ENCODE measurements around the gene ANKRD2. TPM values are rescaled to one million over a fixed set of nuclear protein-coding genes. Genes with fewer than 3 reads are reported as not detected.

The ANKRD2 gene
- total RNA-seq, 2 experiments from 2014 or later, result 0.15 TPM; not detected in 1

DNA sequence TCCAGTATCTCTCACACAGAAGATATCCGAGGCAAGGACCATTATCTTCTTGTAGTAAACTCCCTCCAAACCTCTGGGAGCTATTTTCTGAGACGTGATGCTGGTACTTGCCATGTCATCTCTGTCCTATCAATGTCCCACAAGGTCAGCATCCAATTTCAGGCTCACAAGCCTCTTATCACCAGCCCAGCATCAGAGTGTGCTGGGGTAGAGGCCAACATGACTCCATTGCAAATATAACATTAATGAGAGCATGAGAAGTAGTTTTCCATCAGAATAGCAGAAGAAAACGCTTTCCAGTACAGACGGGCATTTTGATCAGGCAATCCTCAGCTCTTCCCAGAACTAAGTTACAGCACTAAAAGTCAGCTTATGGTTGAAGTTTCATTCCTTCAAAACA lies 55.2 kb downstream of the ANKRD2 start:
- H3K27me3 Mint-ChIP-seq, result no peaks in the 10 kb centered on the region
- H3K4me1 Mint-ChIP-seq, result peaks cover 4% of the 10 kb centered on the region
- POLR2A ChIA-PET, result interaction anchor here (1.5 kb wide), 1 partner anchor 13 kb away, joined by 7 read pairs; the partner anchor contains the start of gene PI4K2A
- H3K36me3 Mint-ChIP-seq (ENCODE audit: low read depth), result no peaks in the 10 kb centered on the region
- no peaks in the 10 kb centered on the region for H3K9me3 Mint-ChIP-seq
- DNase-seq, result no peak
- H3K27ac Mint-ChIP-seq, result no peak overlapping the region
- H3K4me3 Mint-ChIP-seq, result no peak overlapping the region
- CTCF ChIA-PET, result interaction anchor here (1.2 kb wide), 1 partner anchor 12 kb away, joined by 4 read pairs; the partner anchor contains the start of gene PI4K2A

DNA sequence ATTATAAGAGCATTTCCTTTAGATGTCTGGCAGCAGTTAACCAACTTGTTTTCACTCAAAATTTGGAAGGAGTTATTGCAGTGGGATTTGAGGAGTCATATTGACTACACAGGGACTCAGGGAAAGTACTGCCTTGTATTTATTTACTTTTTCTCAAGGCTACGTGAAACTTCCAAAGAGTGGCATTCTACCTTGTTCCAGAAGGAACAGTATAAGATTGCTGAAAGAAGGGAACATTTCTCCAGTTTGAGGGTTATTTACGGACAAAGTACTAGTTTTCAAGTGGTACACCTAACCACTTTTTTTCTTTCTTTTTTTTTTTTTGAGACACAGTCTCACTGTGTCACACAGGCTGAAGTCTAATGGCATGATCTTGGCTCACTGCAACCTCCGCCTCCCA lies 55.6 kb downstream of the ANKRD2 start:
- Mint-ChIP-seq H3K9me3 (no peaks in the 10 kb centered on the region), H3K27ac (no peak overlapping the region), H3K27me3 (no peaks in the 10 kb centered on the region), H3K4me1 (peaks cover 9% of the 10 kb centered on the region), H3K4me3 (no peak overlapping the region), H3K36me3 (ENCODE audit: low read depth) (peaks cover 1% of the 10 kb centered on the region)
- no peak for DNase-seq
- POLR2A ChIA-PET, result interaction anchor here (1.5 kb wide), 1 partner anchor 12 kb away, joined by 7 read pairs; the partner anchor contains the start of gene PI4K2A
- CTCF ChIA-PET, result no interaction called here

DNA sequence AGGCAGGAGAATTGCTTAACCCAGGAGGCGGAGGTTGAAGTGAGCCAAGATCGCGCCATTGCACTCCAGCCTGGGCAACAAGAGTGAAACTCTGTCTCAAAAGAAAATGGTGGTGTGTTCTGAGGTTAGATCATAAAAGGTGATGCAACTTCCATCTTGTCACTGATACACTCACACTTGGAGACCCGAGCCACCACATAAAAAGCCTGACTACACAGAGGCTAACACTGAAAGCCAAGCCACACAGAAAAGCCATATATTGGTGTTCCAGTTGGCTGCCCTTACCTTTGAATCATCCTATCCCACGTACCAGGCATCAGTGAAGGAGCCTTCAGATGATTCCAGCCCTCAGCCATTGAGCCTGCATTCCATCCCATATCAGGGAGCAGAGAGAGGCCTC lies 56.7 kb downstream of the ANKRD2 start:
- no peaks in the 10 kb centered on the region for H3K27me3 Mint-ChIP-seq
- CTCF ChIA-PET, result no interaction called here
- no peaks in the 10 kb centered on the region for H3K9me3 Mint-ChIP-seq
- POLR2A ChIA-PET, result no interaction called here
- H3K4me3 Mint-ChIP-seq, result no peak overlapping the region
- H3K27ac Mint-ChIP-seq, result no peak overlapping the region
- peaks cover 16% of the 10 kb centered on the region for H3K4me1 Mint-ChIP-seq
- peaks cover 3% of the 10 kb centered on the region for H3K36me3 Mint-ChIP-seq (ENCODE audit: low read depth)
- no peak for DNase-seq

DNA sequence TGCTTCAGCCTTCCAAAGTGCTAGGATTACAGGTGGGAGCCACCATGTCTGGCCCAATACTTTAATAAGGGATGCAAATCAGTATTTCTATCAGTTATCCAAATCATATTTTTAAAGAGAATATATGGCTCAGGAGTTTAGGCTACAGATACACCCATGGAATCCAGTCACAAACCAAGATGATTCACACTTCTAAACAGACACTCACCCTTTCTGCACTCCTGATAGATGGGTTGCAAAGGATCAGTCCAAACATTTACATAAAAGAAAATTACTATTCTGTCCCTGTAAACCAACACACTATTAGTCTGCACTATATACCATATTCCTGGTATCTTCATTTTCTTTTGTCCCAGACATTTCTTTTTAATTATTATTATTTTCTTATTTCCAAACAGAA lies 58.5 kb downstream of the ANKRD2 start:
- POLR2A ChIA-PET, result no interaction called here
- Mint-ChIP-seq H3K27ac (no peak overlapping the region), H3K4me3 (no peak overlapping the region), H3K9me3 (no peaks in the 10 kb centered on the region), H3K36me3 (ENCODE audit: low read depth) (peaks cover 3% of the 10 kb centered on the region), H3K4me1 (peaks cover 16% of the 10 kb centered on the region), H3K27me3 (no peaks in the 10 kb centered on the region)
- no peak for DNase-seq
- CTCF ChIA-PET, result no interaction called here

DNA sequence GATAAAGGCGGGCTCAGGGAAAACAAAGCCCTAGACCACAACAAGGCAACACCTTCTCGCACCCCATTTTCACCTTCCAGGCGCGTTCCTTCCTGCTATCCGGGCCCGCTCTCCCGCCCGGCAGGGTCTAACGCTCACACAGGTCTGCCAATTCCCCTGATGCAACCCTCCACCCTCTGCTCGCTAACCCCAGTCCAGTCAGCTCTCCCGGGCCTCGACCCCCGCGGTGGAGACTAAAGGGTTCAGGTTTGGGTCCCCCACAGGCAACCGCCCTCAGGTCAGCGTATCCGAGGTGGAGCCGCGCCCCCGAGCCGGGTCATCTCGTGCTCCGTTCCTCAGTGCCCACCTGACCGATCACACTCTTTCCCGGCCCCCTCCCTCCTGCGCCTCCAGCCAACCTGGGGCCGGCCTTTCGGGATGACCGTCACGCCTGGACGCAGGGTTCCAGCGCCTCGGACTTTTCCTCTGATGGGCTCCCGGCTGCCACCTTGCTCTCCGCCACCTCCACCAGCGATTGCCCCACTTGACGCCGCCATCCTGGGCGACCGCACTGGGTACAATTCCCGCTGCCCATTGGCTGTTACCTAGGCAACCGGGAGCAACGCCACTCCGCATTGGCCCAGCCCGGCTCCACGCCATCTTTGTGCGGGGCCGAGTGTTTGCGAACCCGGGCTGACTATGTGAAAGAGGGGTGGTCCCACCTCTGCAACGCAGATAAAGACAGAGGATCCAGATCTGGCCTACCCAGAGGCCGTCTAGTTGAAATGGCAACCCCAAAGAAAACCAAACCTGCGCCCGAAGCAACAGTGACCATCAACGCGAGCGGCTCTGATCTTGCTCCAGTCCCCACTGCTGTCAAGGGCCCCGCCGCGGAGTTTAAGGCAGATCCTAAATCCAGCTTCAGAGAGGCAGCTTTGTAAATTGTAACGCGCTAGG lies 60.6 kb downstream of the ANKRD2 start, which contains the start of gene MORN4:
TSS of gene MORN4 (minus strand) at position 552 of the 936 bp plus-strand sequence. CDS start 13,847 bp downstream, outside the sequence.
- CTCF ChIA-PET, result interaction anchor here (1.4 to 2.0 kb wide), 2 partner anchors 18 to 69 kb away, joined by 3 to 4 read pairs; no protein-coding TSS in a partner anchor
- POLR2A ChIA-PET, result no interaction called here
- Mint-ChIP-seq H3K36me3 (ENCODE audit: low read depth) (peaks cover 3% of the 10 kb centered on the region), H3K4me3 (peak within 1 kb of the TSS; percentile 88), H3K9me3 (no peaks in the 10 kb centered on the region), H3K27ac (peak within 1 kb of the TSS; percentile 53), H3K4me1 (peaks cover 16% of the 10 kb centered on the region), H3K27me3 (no peaks in the 10 kb centered on the region)
- peak; percentile 93 for DNase-seq

Other genes starting within 250 kb of the ANKRD2 start
- 10 to 100 TPM; 11.1 to 11.5 TPM for gene FRAT2, start 238.1 kb upstream of the ANKRD2 start, total RNA-seq
- gene RRP12, start 171.4 kb upstream of the ANKRD2 start, total RNA-seq, result 10 to 100 TPM; 16.2 to 18.1 TPM
- gene PGAM1, start 146.6 kb upstream of the ANKRD2 start, total RNA-seq, result 100 to 1,000 TPM; 509 to 514 TPM
- gene EXOSC1, start 126.8 kb upstream of the ANKRD2 start, total RNA-seq, result 10 to 100 TPM; 49.3 to 49.8 TPM
- 10 to 100 TPM; 33.9 to 35.7 TPM for gene ZDHHC16, start 126.6 kb upstream of the ANKRD2 start, total RNA-seq
- 10 to 100 TPM; 60.6 to 66.3 TPM for gene MMS19, start 74.4 kb upstream of the ANKRD2 start, total RNA-seq
- gene UBTD1, start 73.9 kb upstream of the ANKRD2 start, total RNA-seq, result 1 to 10 TPM; 1.4 to 1.6 TPM
- gene HOGA1, start 11.6 kb downstream of the ANKRD2 start, total RNA-seq, result not detected
- gene C10orf62, start 16.9 kb downstream of the ANKRD2 start, total RNA-seq, result not detected
- gene MORN4, start 60.7 kb downstream of the ANKRD2 start, total RNA-seq, result 1 to 10 TPM; 2.6 to 4.3 TPM
- 10 to 100 TPM; 13.3 TPM for gene PI4K2A, start 67.9 kb downstream of the ANKRD2 start, total RNA-seq
- 1 to 10 TPM; 1.8 to 1.9 TPM for gene AVPI1, start 114.5 kb downstream of the ANKRD2 start, total RNA-seq
- 1 to 10 TPM; 2.5 to 2.7 TPM for gene MARVELD1, start 141.0 kb downstream of the ANKRD2 start, total RNA-seq
- gene ZFYVE27, start 164.3 kb downstream of the ANKRD2 start, total RNA-seq, result 10 to 100 TPM; 29.3 to 32.4 TPM
- gene SFRP5, start 199.2 kb downstream of the ANKRD2 start, total RNA-seq, result not detected